Lower lobe of right lung (tissue), 2 donors: ENCODE measurements around the gene HCRTR1. TPM values are rescaled to one million over a fixed set of nuclear protein-coding genes. Genes with fewer than 3 reads are reported as not detected.

ENCODE experiments used
- ATAC-seq, 2 donors: fragments of 200-7000 bp; cut with Tn5 transposase; one replicate each; pipeline ENCODE4 v1.9.1; 2020 to 2022; ENCODE audit warnings: mild to moderate bottlenecking in 2 of 2, moderate library complexity in 2 of 2
- DNase-seq: peaks from one replicate; pipeline ENCODE4 v3.0.0-alpha.2; 2020
- H3K27ac ChIP-seq: fragments of 200-600 bp; one replicate; pipeline ENCODE4 v1.8.0; 2022
- H3K27me3 ChIP-seq: fragments of 200-600 bp; one replicate; pipeline ENCODE4 v1.8.0; 2022; ENCODE audit warnings: low read depth
- H3K36me3 ChIP-seq: fragments of 200-600 bp; one replicate; pipeline ENCODE4 v1.8.0; 2022; ENCODE audit warnings: mild to moderate bottlenecking
- H3K4me1 ChIP-seq: fragments of 200-600 bp; one replicate; pipeline ENCODE4 v1.8.0; 2022
- H3K4me3 ChIP-seq: fragments of 200-600 bp; one replicate; pipeline ENCODE4 v1.8.0; 2022; ENCODE audit warnings: mild to moderate bottlenecking
- H3K9me3 ChIP-seq: fragments of 200-600 bp; one replicate; pipeline ENCODE4 v1.8.0; 2022
- CTCF ChIP-seq: fragments of 200-600 bp; IDR thresholded peaks from one replicate; pipeline ENCODE4 v1.8.0; 2022; ENCODE audit warnings: antibody characterized with exemption, mild to moderate bottlenecking
- intact Hi-C: fragments of 100-400 bp; cut with DNase I; formaldehyde crosslinking; loops from one replicate; pipeline ENCODE4 v1.11.0; 2022
- total RNA-seq: library from RNA; stranded (reverse); fragmentation: NEBNext Ultra II Directional; extraction: Animal tissue kit (Norgen Biotek cat#: 25700); gene quantifications from one replicate; pipeline ENCODE4 v1.2.1, GENCODE V29; 2021
- donor health status: DM: no; HTN: yes; CAD: no; lungs with severe emphysema.

HCRTR1 gene
- total RNA-seq, 1 donor from 2014 or later = not detected

- Histone ChIP-seq H3K27ac (no peak overlapping the region), H3K4me1 (peaks cover 27% of the 10 kb centered on the region), H3K4me3 (no peak overlapping the region), H3K27me3 (no peaks in the 10 kb centered on the region), H3K9me3 (no peaks in the 10 kb centered on the region), H3K36me3 (no peaks in the 10 kb centered on the region)
- DNase-seq (no peak), ATAC-seq (no peak)
- no peak for TF ChIP-seq CTCF
- intact Hi-C loops = no loop called here
These were observed 53.7 kb downstream of the HCRTR1 start for GRCh38 chr1:31671147-31671546.

GRCh38 chr1:31671561-31672201 is 54.2 kb downstream of the HCRTR1 start:
- Histone ChIP-seq H3K9me3 (no peaks in the 10 kb centered on the region), H3K27ac (no peak overlapping the region), H3K36me3 (no peaks in the 10 kb centered on the region), H3K4me3 (no peak overlapping the region), H3K4me1 (peaks cover 21% of the 10 kb centered on the region), H3K27me3 (no peaks in the 10 kb centered on the region)
- no peak for DNase-seq
- intact Hi-C loops = no loop called here
- ATAC-seq = no peak
- TF ChIP-seq CTCF = no peak

GRCh38 chr1:31672986-31673385 is 55.5 kb downstream of the HCRTR1 start:
- ATAC-seq (no peak), DNase-seq (no peak)
- Histone ChIP-seq H3K4me1 (peaks cover 16% of the 10 kb centered on the region), H3K9me3 (no peaks in the 10 kb centered on the region), H3K4me3 (no peak overlapping the region), H3K27me3 (no peaks in the 10 kb centered on the region), H3K36me3 (no peaks in the 10 kb centered on the region), H3K27ac (no peak overlapping the region)
- intact Hi-C loops = no loop called here
- TF ChIP-seq CTCF = no peak

GRCh38 chr1:31673433-31673832 is 55.9 kb downstream of the HCRTR1 start:
- Histone ChIP-seq H3K4me1 (peaks cover 16% of the 10 kb centered on the region), H3K4me3 (no peak overlapping the region), H3K36me3 (no peaks in the 10 kb centered on the region), H3K9me3 (no peaks in the 10 kb centered on the region), H3K27me3 (no peaks in the 10 kb centered on the region), H3K27ac (no peak overlapping the region)
- TF ChIP-seq CTCF = no peak
- DNase-seq = no peak
- ATAC-seq = no peak
- intact Hi-C loops = no loop called here

GRCh38 chr1:31674626-31675025 is 57.1 kb downstream of the HCRTR1 start:
- intact Hi-C loops = no loop called here
- Histone ChIP-seq H3K27ac (no peak overlapping the region), H3K9me3 (no peaks in the 10 kb centered on the region), H3K27me3 (no peaks in the 10 kb centered on the region), H3K4me1 (peaks cover 13% of the 10 kb centered on the region), H3K36me3 (no peaks in the 10 kb centered on the region), H3K4me3 (no peak overlapping the region)
- ATAC-seq = no peak
- TF ChIP-seq CTCF = no peak
- DNase-seq = no peak

- H3K4me1 ChIP-seq = peaks cover 8% of the 10 kb centered on the region
- ATAC-seq (no peak), DNase-seq (no peak)
- no peaks in the 10 kb centered on the region for H3K36me3 ChIP-seq
- H3K4me3 ChIP-seq = no peak overlapping the region
- H3K27me3 ChIP-seq = no peaks in the 10 kb centered on the region
- no peaks in the 10 kb centered on the region for H3K9me3 ChIP-seq
- H3K27ac ChIP-seq = no peak overlapping the region
- TF ChIP-seq CTCF = no peak
- intact Hi-C loops = no loop called here
These were observed 57.7 kb downstream of the HCRTR1 start for GRCh38 chr1:31675161-31675560.
